A673 (cell line): Measurements from ENCODE around the gene KRTAP17-1.

Experiments used
- EZH2 ChIP-seq: fragments of 200-600 bp; sonication (generic); IDR thresholded peaks from 2 replicates; pipeline ENCODE4 v1.6.1; 2017; ENCODE audit warnings: borderline replicate concordance, low read depth, mild to moderate bottlenecking, mixed read lengths, antibody characterized with exemption, low read length; ENCODE audit not compliant: poor library complexity, severe bottlenecking
- TF ChIP-seq, protein P1 (sequence below): fragments of 300-800, 200-600 bp; sonication (generic); conservative IDR thresholded peaks from 2 replicates; pipeline ENCODE4 v1.5.1; 2017; ENCODE audit warnings: low read depth, mild to moderate bottlenecking, antibody characterized with exemption, low read length, moderate library complexity, mixed read lengths

DNA sequence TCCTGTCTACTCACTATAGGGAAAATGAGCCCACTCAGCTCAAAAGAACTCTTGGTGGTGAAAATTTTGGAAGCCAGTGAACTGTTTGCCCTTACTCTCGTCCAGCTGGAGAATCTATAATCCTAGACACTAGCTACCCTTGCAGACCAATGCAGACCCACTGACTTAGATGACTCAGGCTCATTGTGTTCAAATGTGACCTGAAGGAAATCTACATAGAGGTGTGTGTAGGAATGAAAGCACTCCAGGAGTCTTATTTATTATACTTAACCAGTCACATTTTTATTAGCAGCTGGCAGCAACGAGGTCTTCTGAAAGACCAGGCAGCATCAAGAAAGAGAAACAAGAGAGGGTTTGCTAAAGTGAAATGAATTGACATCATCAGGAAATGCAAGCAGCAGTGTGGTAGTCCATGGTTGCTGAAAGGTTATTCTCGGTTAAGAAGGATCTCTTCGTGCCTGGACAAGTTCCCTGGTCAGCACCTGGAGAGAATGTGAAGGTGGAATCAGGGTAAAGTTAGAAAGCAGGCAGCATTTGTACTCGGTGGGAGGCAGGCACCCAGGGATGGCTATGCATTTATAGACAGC lies 14.2 kb downstream of the KRTAP17-1 start:
- TF ChIP-seq, protein P1, sequence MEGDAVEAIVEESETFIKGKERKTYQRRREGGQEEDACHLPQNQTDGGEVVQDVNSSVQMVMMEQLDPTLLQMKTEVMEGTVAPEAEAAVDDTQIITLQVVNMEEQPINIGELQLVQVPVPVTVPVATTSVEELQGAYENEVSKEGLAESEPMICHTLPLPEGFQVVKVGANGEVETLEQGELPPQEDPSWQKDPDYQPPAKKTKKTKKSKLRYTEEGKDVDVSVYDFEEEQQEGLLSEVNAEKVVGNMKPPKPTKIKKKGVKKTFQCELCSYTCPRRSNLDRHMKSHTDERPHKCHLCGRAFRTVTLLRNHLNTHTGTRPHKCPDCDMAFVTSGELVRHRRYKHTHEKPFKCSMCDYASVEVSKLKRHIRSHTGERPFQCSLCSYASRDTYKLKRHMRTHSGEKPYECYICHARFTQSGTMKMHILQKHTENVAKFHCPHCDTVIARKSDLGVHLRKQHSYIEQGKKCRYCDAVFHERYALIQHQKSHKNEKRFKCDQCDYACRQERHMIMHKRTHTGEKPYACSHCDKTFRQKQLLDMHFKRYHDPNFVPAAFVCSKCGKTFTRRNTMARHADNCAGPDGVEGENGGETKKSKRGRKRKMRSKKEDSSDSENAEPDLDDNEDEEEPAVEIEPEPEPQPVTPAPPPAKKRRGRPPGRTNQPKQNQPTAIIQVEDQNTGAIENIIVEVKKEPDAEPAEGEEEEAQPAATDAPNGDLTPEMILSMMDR = no peak
- no peak for TF ChIP-seq EZH2
